K562 (cell line): ENCODE measurements around the gene SLC25A42. TPM values are rescaled to one million over a fixed set of nuclear protein-coding genes. Genes with fewer than 3 reads are reported as not detected.

Experiments used
- ATF2 ChIP-seq: sonication (generic); formaldehyde crosslinking; IDR thresholded peaks from 2 replicates; pipeline ENCODE4 v1.8.1; 2022; ENCODE audit warnings: missing genetic modification reagents
- BRCA1 ChIP-seq, 2 experiments: fragments of 450-650 bp in 1 of 2; sonication (generic) in 1 of 2; formaldehyde crosslinking in 1 of 2; IDR thresholded peaks; 2 replicates each; pipeline versions ENCODE4 v1.5.0 to v1.6.1; 2017 to 2020; ENCODE audit warnings: mild to moderate bottlenecking in 1 of 2, missing genetic modification reagents in 1 of 2
- CAMTA2 ChIP-seq: fragments of 250-450 bp; sonication (Bioruptor Pico); conservative IDR thresholded peaks from 2 replicates; pipeline ENCODE4 v1.5.1; 2022
- CREBBP ChIP-seq: IDR thresholded peaks from one replicate; pipeline ENCODE4 v1.6.1; 2012; ENCODE audit warnings: low read depth, mild to moderate bottlenecking, control low read depth, inconsistent platforms, low read length
- DNMT1 ChIP-seq: fragments of 450-650 bp; IDR thresholded peaks from 2 replicates; pipeline ENCODE4 v1.6.1; 2016; ENCODE audit warnings: antibody characterized with exemption, mild to moderate bottlenecking
- E2F5 ChIP-seq: sonication (generic); formaldehyde crosslinking; IDR thresholded peaks from 2 replicates; pipeline ENCODE4 v1.8.0; 2022; ENCODE audit warnings: mild to moderate bottlenecking, missing genetic modification reagents
- ETV1 ChIP-seq: fragments of 450-650 bp; conservative IDR thresholded peaks from 2 replicates; pipeline ENCODE4 v1.6.1; 2016; ENCODE audit warnings: missing genetic modification characterization, control low read depth, low read depth, missing compliant biosample characterization
- ETV5 ChIP-seq: sonication (generic); formaldehyde crosslinking; IDR thresholded peaks from 2 replicates; pipeline ENCODE4 v1.4.0; 2020; ENCODE audit warnings: low read depth, mild to moderate bottlenecking, missing genetic modification reagents
- FIP1L1 ChIP-seq: fragments of 200-400 bp; formaldehyde crosslinking; IDR thresholded peaks from 2 replicates; pipeline ENCODE4 v1.6.1; 2018; ENCODE audit warnings: mild to moderate bottlenecking, low read depth, low read length; ENCODE audit not compliant: poor library complexity, severe bottlenecking
- FOS ChIP-seq: IDR thresholded peaks from 3 replicates; pipeline ENCODE4 v1.6.1; 2011; ENCODE audit not compliant: insufficient read length; ENCODE audit errors: extremely low read depth
- FOXA1 ChIP-seq: fragments of 450-650 bp; IDR thresholded peaks from 2 replicates; pipeline ENCODE4 v1.6.1; 2016; ENCODE audit warnings: mild to moderate bottlenecking, borderline replicate concordance
- FOXK2 ChIP-seq, 2 experiments: fragments of 450-650 bp; IDR thresholded peaks in 1 of 2; conservative IDR thresholded peaks in 1 of 2; 2 replicates each; pipeline ENCODE4 v1.6.1; 2016; ENCODE audit warnings: low read depth in 2 of 2, mild to moderate bottlenecking in 1 of 2
- GMEB1 ChIP-seq: fragments of 250-450 bp; sonication (Bioruptor Pico); IDR thresholded peaks from 2 replicates; pipeline ENCODE4 v1.4.0; 2020; ENCODE audit warnings: mild to moderate bottlenecking
- HLTF ChIP-seq: fragments of 450-650 bp; IDR thresholded peaks from 2 replicates; pipeline ENCODE4 v1.6.1; 2016
- NBN ChIP-seq: fragments of 450-650 bp; IDR thresholded peaks from 2 replicates; pipeline ENCODE4 v1.6.1; 2016; ENCODE audit warnings: low read depth, mild to moderate bottlenecking
- NFIX ChIP-seq: fragments of 250-450 bp; sonication (Bioruptor Pico); IDR thresholded peaks from 2 replicates; pipeline ENCODE4 v1.4.0; 2020; ENCODE audit warnings: low read depth, mild to moderate bottlenecking, moderate library complexity
- NR1H2 ChIP-seq: sonication (generic); formaldehyde crosslinking; IDR thresholded peaks from 2 replicates; pipeline ENCODE4 v1.4.0; 2020; ENCODE audit warnings: mild to moderate bottlenecking, missing genetic modification reagents
- POLR2A ChIP-seq: fragments of 450-650 bp; conservative IDR thresholded peaks from 2 replicates; pipeline ENCODE4 v1.6.1; 2016
- RBM25 ChIP-seq: fragments of 200-400 bp; formaldehyde crosslinking; IDR thresholded peaks from 2 replicates; pipeline ENCODE4 v1.6.1; 2018; ENCODE audit warnings: low read length, low read depth, moderate library complexity; ENCODE audit not compliant: severe bottlenecking
- VEZF1 ChIP-seq: fragments of 200-800 bp; sonication (Bioruptor generic); IDR thresholded peaks from 2 replicates; pipeline ENCODE4 v1.6.1; 2017; ENCODE audit warnings: missing genetic modification characterization, missing compliant biosample characterization
- ZBED1 ChIP-seq: IDR thresholded peaks from 2 replicates; pipeline ENCODE4 v1.6.1; 2014
- ZNF3 ChIP-seq: fragments of 250-450 bp; sonication (Bioruptor Pico); IDR thresholded peaks from 2 replicates; pipeline ENCODE4 v1.5.0; 2021; ENCODE audit warnings: mild to moderate bottlenecking, moderate library complexity
- ZNF347 ChIP-seq: fragments of 450-650 bp; formaldehyde crosslinking; IDR thresholded peaks from 2 replicates; pipeline ENCODE4 v1.4.0; 2020; ENCODE audit warnings: low read depth, mild to moderate bottlenecking, moderate library complexity
- ZNF589 ChIP-seq: fragments of 200-800 bp; sonication (Bioruptor generic); IDR thresholded peaks from 2 replicates; pipeline ENCODE4 v1.6.1; 2016; ENCODE audit warnings: low read depth, missing genetic modification characterization, missing compliant biosample characterization
- ZNF780A ChIP-seq: fragments of 250-450 bp; sonication (Bioruptor Pico); IDR thresholded peaks from 2 replicates; pipeline ENCODE4 v1.5.0; 2021; ENCODE audit warnings: mild to moderate bottlenecking
- polyA plus RNA-seq, 8 experiments: library from polyadenylated mRNA; depleted of rRNA in 4 of 8; stranded (reverse) in 5 of 8; unstranded in 3 of 8; fragments of >200 nt; fragmentation: Nextera tagmentation in 2 of 8; fragmentation: Illumina TruSeq in 1 of 8; extraction: Ambion mirVana in 2 of 8; extraction: Trizol in 1 of 8; gene quantifications; 2 replicates each; pipeline versions ENCODE4 v1.2.1 to v1.2.3, GENCODE V29; 2011 to 2014; ENCODE audit warnings: inconsistent platforms in 1 of 8, missing spikeins in 1 of 8
- total RNA-seq, 7 experiments: library from RNA; depleted of rRNA in 6 of 7; stranded (reverse); fragments of >200 nt in 6 of 7; fragmentation: Illumina TruSeq in 2 of 7; extraction: Trizol in 2 of 7; gene quantifications; 2 replicates each; pipeline versions ENCODE4 v1.2.1 to v1.2.3, GENCODE V29; 2011 to 2021; ENCODE audit warnings: low replicate concordance in 1 of 7

Gene SLC25A42
- total and polyA plus RNA-seq, 9 of the 15 experiments (the other 6 are each of a cell fraction or from before 2014, with no cell fraction given) = 0.59 to 32.2 (median 14.1) TPM

- TF ChIP-seq VEZF1 (CRISPR knock-in tag) (peak; percentile 96), NBN (no peak; the same call in 1 of the 2 replicates), DNMT1 (no peak), E2F5 (CRISPR knock-in tag) (no peak), ATF2 (CRISPR knock-in tag) (no peak), ZNF3 (CRISPR knock-in tag) (no peak), FOXA1 (no peak), NFIX (CRISPR knock-in tag) (no peak), FIP1L1 (peak; percentile 21), ZNF347 (CRISPR knock-in tag) (no peak), HLTF (no peak), FOXK2 (conservative IDR thresholded peaks at IDR 0.05 in 1 of 2, IDR thresholded peaks at IDR 0.05 in 1 of 2; ENCODE audit: low read depth in 2 of 2) (no peak), ETV5 (no peak), GMEB1 (CRISPR knock-in tag) (peak; percentile 57), POLR2A (peak; percentile 84), ZNF780A (CRISPR knock-in tag) (no peak), CREBBP (no peak), FOS (peak; percentile 98), ETV1 (tag) (no peak), BRCA1 (IDR thresholded peaks at IDR 0.05) (no peak), BRCA1 (CRISPR knock-in tag; IDR thresholded peaks at IDR 0.05) (no peak), CAMTA2 (CRISPR knock-in tag) (no peak), ZBED1 (no peak), NR1H2 (CRISPR knock-in tag) (no peak), ZNF589 (CRISPR knock-in tag) (0 out of 2 replicates have a peak, but pooled peaks have one; percentile 42), RBM25 (peak; percentile 98)
Observed at GRCh38 chr19:19063183-19064097, at the start of gene SLC25A42 (continued).
